Activated naive CD4-positive, alpha-beta T cell treated with anti-CD3 and anti-CD28 coated beads for 36 hours (primary cell): ENCODE results near the gene ANXA10. TPM values are rescaled to one million over a fixed set of nuclear protein-coding genes. Genes with fewer than 3 reads are reported as not detected.
"Not testable (repeated sequence)": the region's sequence is repeated elsewhere in the genome, so short reads cannot be mapped to it uniquely, and the experiment has no call there.

Source experiments
- CTCF ChIA-PET: fragments of 350-600 bp; sonication (Branson Sonifier 250); formaldehyde crosslinking; loops from one replicate; lab custom pipeline; 2021; ENCODE audit warnings: antibody characterized with exemption; lab: Charles Lee
- DNase-seq: peaks from one replicate; pipeline ENCODE4 v3.0.0-alpha.2; 2020
- H3K27ac Mint-ChIP-seq: one replicate; pipeline ENCODE4 v1.8.0; 2021; ENCODE audit warnings: mild to moderate bottlenecking, mixed read lengths
- H3K27me3 Mint-ChIP-seq: one replicate; pipeline ENCODE4 v1.8.0; 2021; ENCODE audit warnings: low read depth, mixed read lengths
- H3K36me3 Mint-ChIP-seq: one replicate; pipeline ENCODE4 v1.8.0; 2021; ENCODE audit warnings: low read depth, mixed read lengths
- H3K4me1 Mint-ChIP-seq: one replicate; pipeline ENCODE4 v1.8.0; 2021; ENCODE audit warnings: low read depth, mixed read lengths
- H3K4me3 Mint-ChIP-seq: one replicate; pipeline ENCODE4 v1.8.0; 2021; ENCODE audit warnings: mild to moderate bottlenecking, moderate library complexity, mixed read lengths
- H3K9me3 Mint-ChIP-seq: one replicate; pipeline ENCODE4 v1.8.0; 2021; ENCODE audit warnings: mixed read lengths
- intact Hi-C: fragments of 100-400 bp; cut with micrococcal nuclease; formaldehyde crosslinking; loops from one replicate; pipeline ENCODE4 v1.15.1; 2023
- total RNA-seq, 2 experiments: library from RNA; stranded (reverse); gene quantifications; one replicate each; pipeline ENCODE4 v1.2.3, GENCODE V29; 2021

Gene ANXA10
- total RNA-seq, 2 experiments from 2014 or later: not detected

GRCh38 chr4:168174308-168174707 lies 82.0 kb downstream of the ANXA10 start:
- H3K27me3 Mint-ChIP-seq: no peaks in the 10 kb centered on the region
- intact Hi-C loops: no loop called here
- no peaks in the 10 kb centered on the region for H3K9me3 Mint-ChIP-seq
- no peaks in the 10 kb centered on the region for H3K36me3 Mint-ChIP-seq
- no peak for DNase-seq
- no peak overlapping the region for H3K4me3 Mint-ChIP-seq
- CTCF ChIA-PET: no interaction called here
- no peak overlapping the region for H3K27ac Mint-ChIP-seq
- H3K4me1 Mint-ChIP-seq: no peaks in the 10 kb centered on the region

DNA sequence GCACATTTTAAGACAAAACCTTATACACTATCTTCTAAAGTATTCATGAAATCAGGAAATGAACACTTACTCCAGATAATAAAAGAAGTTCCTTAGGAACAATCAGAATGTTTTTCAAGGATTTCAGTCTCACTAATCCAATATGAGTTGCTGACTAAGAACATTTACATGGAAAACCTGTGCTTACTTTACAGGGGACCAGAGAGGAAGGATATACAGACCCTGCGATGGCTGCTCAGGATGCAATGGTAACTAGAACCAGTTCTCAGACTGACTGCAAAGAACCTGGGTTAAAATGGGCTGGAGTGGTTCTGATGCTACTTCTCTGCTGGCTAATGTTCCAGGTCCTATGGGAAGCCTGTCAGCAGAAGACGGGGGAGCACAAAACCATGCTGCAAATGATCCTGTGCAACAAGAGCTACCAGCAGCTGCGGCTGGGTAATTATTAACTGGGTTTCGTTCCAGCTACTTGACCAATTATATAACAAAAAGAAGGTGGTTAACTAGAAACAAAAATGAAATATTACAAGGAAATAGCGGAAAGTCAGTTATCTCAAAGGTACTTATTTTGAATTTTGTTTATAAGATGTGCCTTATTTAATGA lies 85.3 kb downstream of the ANXA10 start:
- intact Hi-C loops: no loop called here

GRCh38 chr4:168183717-168184571 lies 91.6 kb downstream of the ANXA10 start:
- Mint-ChIP-seq H3K36me3 (no peaks in the 10 kb centered on the region), H3K4me1 (no peaks in the 10 kb centered on the region), H3K27ac (no peak overlapping the region), H3K9me3 (no peaks in the 10 kb centered on the region), H3K4me3 (no peak overlapping the region), H3K27me3 (no peaks in the 10 kb centered on the region)
- intact Hi-C loops: loop anchor here (1.0 to 10.0 kb wide), 8 partner anchors 330 to 1381 kb away; no protein-coding TSS in a partner anchor
- CTCF ChIA-PET: interaction anchor here (0.6 kb wide), 1 partner anchor 1261 kb away, joined by 3 read pairs; no protein-coding TSS in a partner anchor
- DNase-seq: no peak

More for the DNA sequence above, 85.3 kb downstream of the ANXA10 start:
- H3K27ac Mint-ChIP-seq: no peak overlapping the region
- CTCF ChIA-PET: no interaction called here
- H3K36me3 Mint-ChIP-seq: no peaks in the 10 kb centered on the region
- no peak overlapping the region for H3K4me3 Mint-ChIP-seq
- no peaks in the 10 kb centered on the region for H3K9me3 Mint-ChIP-seq
- no peak for DNase-seq
- no peaks in the 10 kb centered on the region for H3K4me1 Mint-ChIP-seq
- H3K27me3 Mint-ChIP-seq: no peaks in the 10 kb centered on the region

DNA sequence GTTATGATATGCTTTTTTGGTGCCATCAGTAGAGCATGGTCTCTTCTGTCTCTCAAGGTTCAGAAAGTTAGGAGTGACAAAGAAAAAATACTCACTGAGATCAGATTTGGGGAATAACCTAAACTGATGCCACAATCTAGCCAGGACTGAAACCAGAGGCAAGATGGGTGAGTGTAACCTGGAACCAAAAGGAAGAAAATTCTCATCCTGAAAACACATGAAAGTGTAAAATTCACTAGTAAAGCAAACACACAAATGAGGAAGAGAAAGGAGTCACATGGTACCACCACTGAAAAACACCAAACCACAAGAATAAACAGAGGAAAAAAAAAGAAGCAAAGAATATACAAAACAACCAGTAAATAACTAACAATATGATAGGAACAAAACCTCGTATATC lies 96.4 kb downstream of the ANXA10 start:
- no peak for DNase-seq
- intact Hi-C loops: loop anchor here (10.0 kb wide), 3 partner anchors 526 to 1376 kb away; no protein-coding TSS in a partner anchor
- no peaks in the 10 kb centered on the region for H3K36me3 Mint-ChIP-seq
- CTCF ChIA-PET: no interaction called here
- H3K27ac Mint-ChIP-seq: no peak overlapping the region
- H3K4me3 Mint-ChIP-seq: no peak overlapping the region
- no peaks in the 10 kb centered on the region for H3K27me3 Mint-ChIP-seq
- no peaks in the 10 kb centered on the region for H3K4me1 Mint-ChIP-seq
- H3K9me3 Mint-ChIP-seq: no peaks in the 10 kb centered on the region

- H3K27me3 Mint-ChIP-seq: no peaks in the 10 kb centered on the region
- no peak for DNase-seq
- peaks cover 10% of the 10 kb centered on the region for H3K9me3 Mint-ChIP-seq
- no peak overlapping the region for H3K27ac Mint-ChIP-seq
- no peaks in the 10 kb centered on the region for H3K4me1 Mint-ChIP-seq
- CTCF ChIA-PET: no interaction called here
- H3K36me3 Mint-ChIP-seq: peaks cover 2% of the 10 kb centered on the region
- no peak overlapping the region for H3K4me3 Mint-ChIP-seq
- intact Hi-C loops: no loop called here
Observed at GRCh38 chr4:168197926-168198325, 105.6 kb downstream of the ANXA10 start.

DNA sequence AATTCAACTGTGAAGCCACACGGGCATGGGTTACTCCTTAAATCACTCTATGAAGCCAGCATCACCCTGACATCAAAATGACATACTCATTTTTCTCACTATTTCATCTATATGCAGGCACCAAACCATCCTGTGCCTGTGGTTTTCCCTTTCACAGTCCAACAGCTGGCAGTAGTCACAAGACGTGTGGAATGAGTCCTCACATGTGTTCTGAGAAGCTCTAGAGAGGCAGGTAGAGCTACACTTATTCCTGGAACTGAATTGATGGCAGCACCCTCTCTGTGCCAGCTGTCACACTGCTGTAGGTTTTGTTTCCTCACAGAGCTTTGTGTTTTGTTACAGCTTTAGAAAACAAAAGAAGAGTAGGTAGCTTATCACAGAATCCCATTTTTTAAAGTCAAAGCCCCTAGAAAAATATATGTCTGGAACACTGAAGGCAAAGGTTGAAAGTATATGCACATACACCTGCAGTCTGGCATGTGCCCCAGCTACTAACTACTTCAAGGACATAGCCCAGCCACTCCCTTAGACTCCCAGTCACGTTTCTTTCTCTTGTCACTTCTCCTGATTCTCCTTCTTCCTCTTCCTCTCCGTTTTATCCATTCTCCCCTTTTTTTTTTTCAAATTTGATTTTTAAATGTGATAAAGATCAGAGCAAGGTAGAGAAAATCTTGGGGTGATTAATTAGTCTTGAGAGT lies 107.1 kb downstream of the ANXA10 start:
- H3K27ac Mint-ChIP-seq: no peak overlapping the region
- no peaks in the 10 kb centered on the region for H3K27me3 Mint-ChIP-seq
- H3K4me3 Mint-ChIP-seq: no peak overlapping the region
- H3K9me3 Mint-ChIP-seq: peaks cover 21% of the 10 kb centered on the region
- CTCF ChIA-PET: interaction anchor here (0.7 kb wide), 1 partner anchor 721 kb away, joined by 5 read pairs; no protein-coding TSS in a partner anchor
- H3K4me1 Mint-ChIP-seq: no peaks in the 10 kb centered on the region
- H3K36me3 Mint-ChIP-seq: peaks cover 3% of the 10 kb centered on the region
- DNase-seq: peak; percentile 26
- intact Hi-C loops: no loop called here

DNA sequence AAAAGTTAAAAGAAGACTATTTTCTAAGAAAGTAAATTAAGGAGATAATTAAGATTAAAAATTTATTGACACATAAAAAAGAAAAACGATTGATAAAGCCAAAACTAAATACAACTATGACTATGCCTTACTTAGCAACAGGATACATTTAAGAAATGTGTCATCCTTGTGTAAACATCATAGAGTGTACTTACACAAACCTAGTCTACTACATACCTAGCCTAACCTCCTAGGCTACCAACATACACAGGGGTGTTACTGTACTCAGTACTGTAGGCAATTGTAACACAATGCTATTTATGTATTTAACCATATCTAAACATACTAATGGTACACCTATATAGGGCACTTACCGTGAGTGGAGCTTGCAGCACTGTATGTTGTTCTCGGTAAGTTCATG lies 108.3 kb downstream of the ANXA10 start:
- Mint-ChIP-seq H3K27me3 (no peaks in the 10 kb centered on the region), H3K27ac (no peak overlapping the region), H3K36me3 (peaks cover 7% of the 10 kb centered on the region), H3K4me3 (no peak overlapping the region), H3K9me3 (peaks cover 26% of the 10 kb centered on the region), H3K4me1 (no peaks in the 10 kb centered on the region)
- intact Hi-C loops: no loop called here
- no peak for DNase-seq
- CTCF ChIA-PET: no interaction called here

DNA sequence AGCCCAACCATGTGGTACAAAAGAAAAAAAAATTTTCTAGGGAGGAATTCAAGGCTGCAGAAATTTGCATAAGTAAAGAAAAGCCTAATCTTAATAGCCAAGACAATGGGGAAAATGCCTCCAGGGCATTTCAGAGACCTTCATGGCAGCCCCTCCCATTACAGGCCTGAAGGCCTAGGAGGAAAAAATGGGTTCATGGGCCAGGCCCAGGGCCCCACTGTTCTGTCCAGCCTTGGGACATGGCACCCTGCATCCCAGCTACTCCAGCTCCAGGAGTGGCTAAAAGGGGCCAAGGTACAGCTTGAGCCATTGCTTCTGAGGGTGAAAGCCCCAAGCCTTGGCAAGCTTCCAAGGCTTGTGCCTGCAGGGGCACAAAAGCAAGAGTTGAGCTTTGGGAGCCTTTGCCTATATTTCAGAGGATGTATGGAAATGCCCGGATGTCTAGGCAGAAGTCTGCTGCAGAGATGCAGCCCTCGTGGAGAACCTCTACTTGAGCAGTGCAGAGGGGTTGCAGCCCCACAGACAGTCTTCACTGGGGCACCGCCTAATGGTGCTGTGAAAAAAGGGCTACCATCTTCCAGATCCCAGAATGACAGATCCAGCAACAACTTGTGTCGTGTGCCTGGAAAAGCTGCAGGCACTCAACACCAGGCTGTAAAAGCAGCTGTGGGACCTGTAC lies 111.0 kb downstream of the ANXA10 start:
- no peak overlapping the region for H3K27ac Mint-ChIP-seq
- no peaks in the 10 kb centered on the region for H3K4me1 Mint-ChIP-seq
- H3K27me3 Mint-ChIP-seq: no peaks in the 10 kb centered on the region
- peaks cover 10% of the 10 kb centered on the region for H3K36me3 Mint-ChIP-seq
- H3K9me3 Mint-ChIP-seq: peaks cover 29% of the 10 kb centered on the region
- CTCF ChIA-PET: no interaction called here
- no peak for DNase-seq
- H3K4me3 Mint-ChIP-seq: no peak overlapping the region
- intact Hi-C loops: no loop called here

GRCh38 chr4:168208957-168209614 lies 116.7 kb downstream of the ANXA10 start:
- Mint-ChIP-seq H3K27ac (no peak overlapping the region), H3K4me3 (no peak overlapping the region), H3K4me1 (no peaks in the 10 kb centered on the region), H3K27me3 (no peaks in the 10 kb centered on the region), H3K9me3 (peaks cover 20% of the 10 kb centered on the region), H3K36me3 (peaks cover 20% of the 10 kb centered on the region)
- CTCF ChIA-PET: interaction anchor here (0.7 kb wide), 1 partner anchor 353 kb away, joined by 3 read pairs; no protein-coding TSS in a partner anchor
- DNase-seq: no peak
- intact Hi-C loops: no loop called here

GRCh38 chr4:168212656-168213055 lies 120.3 kb downstream of the ANXA10 start:
- intact Hi-C loops: no loop called here
- Mint-ChIP-seq H3K27me3 (no peaks in the 10 kb centered on the region), H3K36me3 (peaks cover 40% of the 10 kb centered on the region), H3K9me3 (peaks cover 25% of the 10 kb centered on the region), H3K27ac (no peak overlapping the region), H3K4me1 (no peaks in the 10 kb centered on the region), H3K4me3 (no peak overlapping the region)
- no peak for DNase-seq
- CTCF ChIA-PET: no interaction called here

GRCh38 chr4:168213511-168213910 lies 121.2 kb downstream of the ANXA10 start:
- H3K4me3 Mint-ChIP-seq, CTCF ChIA-PET, DNase-seq, H3K4me1 Mint-ChIP-seq, H3K27me3 Mint-ChIP-seq, H3K27ac Mint-ChIP-seq, intact Hi-C loops: not testable (repeated sequence)
- H3K9me3 Mint-ChIP-seq: peaks cover 28% of the 10 kb centered on the region
- peaks cover 45% of the 10 kb centered on the region for H3K36me3 Mint-ChIP-seq
